RWPE1 (cell line): ENCODE measurements around the gene ELANE.
A peak's percentile ranks its signal among the peaks of the same experiment; 100 is the strongest.
"Not testable (repeated sequence)": the region's sequence is repeated elsewhere in the genome, so short reads cannot be mapped to it uniquely, and the experiment has no call there.

Experiments
- CTCF ChIA-PET: fragments of 350-600 bp; sonication (Branson Sonifier 250); formaldehyde crosslinking; extraction: SDS; loops from one replicate; lab custom pipeline; 2021; lab: Yijun Ruan, JAX
- POLR2A ChIA-PET: fragments of 400-600 bp; formaldehyde crosslinking; extraction: SDS; loops from one replicate; lab custom pipeline; 2020; ENCODE audit warnings: antibody characterized with exemption; ENCODE audit not compliant: low non-redundant PET; lab: Yijun Ruan, JAX
- DNase-seq: peaks from one replicate; pipeline ENCODE4 v3.0.0; 2012; ENCODE audit warnings: low spot score
- H3K27ac ChIP-seq: fragments of 450-650 bp; 2 replicates; pipeline ENCODE4 v1.5.1; 2017
- CTCF ChIP-seq: fragments of 450-650 bp; conservative IDR thresholded peaks from 2 replicates; pipeline ENCODE4 v1.5.1; 2017; ENCODE audit warnings: low read depth, mild to moderate bottlenecking

Gene ELANE

GRCh38 chr19:885536-886224 lies 33.6 kb downstream of the ELANE start:
- DNase-seq = no peak
- TF ChIP-seq CTCF = no peak
- H3K27ac ChIP-seq = 0 out of 2 replicates have a peak overlapping the region, but pooled peaks have one; percentile 3
- CTCF ChIA-PET = no interaction called here
- POLR2A ChIA-PET = no interaction called here

- ChIA-PET POLR2A (no interaction called here), CTCF (interaction anchor here (0.8 kb wide), 1 partner anchor 328 kb away, joined by 4 read pairs; no protein-coding TSS in a partner anchor)
- DNase-seq = no peak
- TF ChIP-seq CTCF = no peak
- peak overlapping the region; percentile 29 for H3K27ac ChIP-seq
These were observed 35.0 kb downstream of the ELANE start for GRCh38 chr19:887072-887471.

- CTCF ChIA-PET = no interaction called here
- POLR2A ChIA-PET = no interaction called here
- no peak for DNase-seq
- H3K27ac ChIP-seq = peak overlapping the region; percentile 29
- TF ChIP-seq CTCF = no peak
These were observed 35.5 kb downstream of the ELANE start for GRCh38 chr19:887599-887998.

- ChIA-PET CTCF (interaction anchor here (0.7 kb wide), 1 partner anchor 46 kb away, joined by 3 read pairs; no protein-coding TSS in a partner anchor), POLR2A (no interaction called here)
- H3K27ac ChIP-seq = peak overlapping the region; percentile 29; the same call in 1 of the 2 replicates
These were observed 36.7 kb downstream of the ELANE start for GRCh38 chr19:888581-889385.

GRCh38 chr19:889662-890295 lies 37.7 kb downstream of the ELANE start:
- ChIA-PET CTCF (interaction anchor here (0.7 kb wide), 1 partner anchor 47 kb away, joined by 3 read pairs; no protein-coding TSS in a partner anchor), POLR2A (no interaction called here)
- H3K27ac ChIP-seq = peak overlapping the region; percentile 39
- no peak for DNase-seq
- TF ChIP-seq CTCF = no peak

More at GRCh38 chr19:888581-889385, 36.7 kb downstream of the ELANE start:
- no peak for TF ChIP-seq CTCF
- DNase-seq = no peak

GRCh38 chr19:890831-891230 lies 38.7 kb downstream of the ELANE start:
- DNase-seq = no peak
- POLR2A ChIA-PET = interaction anchor here (0.5 kb wide), 1 partner anchor 11 kb away, joined by 4 read pairs; no protein-coding TSS in a partner anchor
- CTCF ChIA-PET = no interaction called here
- H3K27ac ChIP-seq = peak overlapping the region; percentile 39
- TF ChIP-seq CTCF = no peak

GRCh38 chr19:891421-892200 lies 39.5 kb downstream of the ELANE start:
- CTCF ChIA-PET = interaction anchor here (0.6 to 0.7 kb wide), 2 partner anchors 51 to 901 kb away, joined by 3 to 4 read pairs; no protein-coding TSS in a partner anchor
- H3K27ac ChIP-seq = peak overlapping the region; percentile 91
- POLR2A ChIA-PET, DNase-seq: not testable (repeated sequence)
